ENCODE results near the gene CASP3.
"Not testable (repeated sequence)": the region's sequence is repeated elsewhere in the genome, so short reads cannot be mapped to it uniquely, and the experiment has no call there.

Gene CASP3

GRCh38 chr4:184591747-184592270 lies 57.4 kb downstream of the CASP3 start:
- not testable (repeated sequence) for DNase-seq

DNA sequence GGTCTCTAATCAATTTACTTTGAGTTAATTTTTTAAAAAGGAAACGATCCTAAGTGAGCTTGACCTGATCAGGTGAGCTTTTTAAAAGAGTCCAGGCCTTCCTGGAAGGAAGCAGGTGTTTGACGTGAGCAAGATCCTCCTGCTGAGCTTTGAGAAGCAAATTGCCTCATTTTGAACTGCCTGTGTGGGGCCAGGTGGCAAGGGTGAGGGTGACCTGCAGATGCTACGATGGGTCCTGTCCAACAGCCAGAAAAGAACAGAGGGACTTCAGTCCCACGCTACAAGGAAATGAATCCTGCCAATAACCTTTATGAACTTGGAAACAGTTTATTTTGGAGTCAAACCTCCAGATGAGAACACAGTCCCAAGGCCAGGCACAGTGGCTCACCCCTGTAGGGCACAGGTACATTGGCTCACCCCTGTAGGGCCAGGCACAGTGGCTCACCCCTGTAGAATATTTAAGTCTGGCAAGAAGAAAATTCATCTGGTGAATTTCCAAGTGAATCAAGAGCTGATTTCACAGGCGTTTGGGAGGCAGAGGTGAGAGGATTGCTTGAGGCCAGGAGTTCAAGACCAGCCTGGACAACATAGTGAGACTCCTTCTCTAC lies 58.1 kb downstream of the CASP3 start:
- DNase-seq, result no peak

DNA sequence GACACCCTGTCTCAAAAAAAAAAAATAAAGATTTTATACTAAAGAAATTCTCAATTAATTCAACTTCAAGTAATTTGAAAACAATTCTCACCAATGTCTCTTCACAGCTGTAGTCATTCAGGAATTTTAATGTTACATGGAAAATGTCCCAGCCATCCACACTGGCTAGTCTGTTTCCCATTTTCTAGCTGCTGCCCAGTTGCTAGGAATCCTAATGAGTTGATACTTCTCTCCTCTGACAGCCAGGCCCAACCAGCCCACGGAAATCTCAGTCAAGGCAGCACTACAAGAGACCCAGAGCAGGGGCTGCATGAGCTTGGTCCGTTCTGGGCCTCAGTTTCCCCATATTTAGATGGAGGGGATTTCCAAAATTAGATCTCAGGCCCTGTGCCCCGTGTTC lies 59.1 kb downstream of the CASP3 start:
- no peak for DNase-seq

GRCh38 chr4:184588893-184589292 lies 60.4 kb downstream of the CASP3 start:
- no peak for DNase-seq

DNA sequence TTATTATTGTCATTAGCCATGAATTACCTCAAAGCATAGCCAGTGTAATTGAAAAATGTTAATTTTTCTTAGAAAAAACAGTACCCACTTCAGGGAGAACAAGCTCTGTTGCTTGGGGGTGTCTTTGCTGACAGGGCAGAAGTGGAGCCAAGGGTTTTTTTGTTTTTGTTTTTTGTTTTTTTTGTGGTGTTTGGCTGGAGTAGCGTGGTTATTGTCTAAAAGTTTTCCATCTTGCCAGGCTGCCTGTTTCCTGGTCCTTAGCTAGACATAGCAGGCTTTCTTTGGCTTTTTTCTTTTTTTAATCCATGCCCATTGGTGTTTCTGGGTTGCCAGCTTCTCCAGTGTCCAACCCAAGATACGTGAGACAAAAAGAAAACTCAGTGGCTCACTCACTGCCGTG lies 61.5 kb downstream of the CASP3 start:
- DNase-seq, result no peak

- no peak for DNase-seq
Observed at GRCh38 chr4:184587221-184587620, 62.0 kb downstream of the CASP3 start.

DNA sequence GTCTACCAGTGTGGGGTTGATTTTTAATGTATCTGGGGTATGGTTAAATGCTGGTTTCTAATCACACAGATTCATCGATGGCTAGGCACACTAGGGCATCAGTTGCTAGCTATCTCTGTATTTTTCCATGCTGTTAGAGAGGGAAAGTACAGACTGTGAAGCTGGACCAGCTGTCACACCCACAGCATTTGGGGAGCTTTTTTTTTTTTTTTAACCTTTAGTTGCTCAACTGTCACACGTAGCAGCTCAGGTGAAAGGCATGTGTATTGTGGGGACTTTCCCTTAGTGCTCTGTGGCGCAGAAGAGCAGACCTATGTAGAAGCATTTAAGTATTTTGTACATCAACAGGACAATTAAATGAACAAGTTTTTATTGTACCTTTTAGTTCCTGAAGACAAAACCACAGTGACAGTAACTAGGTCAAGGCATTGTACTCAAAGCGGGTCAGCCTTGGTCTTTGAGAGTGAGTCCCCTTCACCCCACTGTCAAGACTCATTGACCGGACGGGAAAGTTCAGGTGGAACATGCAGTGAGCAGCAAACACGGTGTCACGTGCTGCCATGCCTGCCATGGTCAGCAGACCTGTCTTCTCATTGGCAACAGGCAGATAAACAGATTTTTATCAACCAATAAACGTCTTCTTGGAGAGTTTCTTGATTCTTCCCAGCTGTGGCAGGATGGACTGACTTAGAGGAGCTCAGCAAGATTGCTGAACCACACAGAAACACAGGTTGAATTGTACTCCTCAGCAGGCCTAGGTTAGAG lies 65.3 kb downstream of the CASP3 start:
- no peak for DNase-seq

Measured in CD4-positive, alpha-beta T cell treated with Interleukin-17A for 4 hours (primary cell).